ENCODE results near the gene GEMIN5.

Gene GEMIN5

GRCh38 chr5:154841273-154841661 is 96.7 kb downstream of the GEMIN5 start:
- Histone ChIP-seq H3K9me3 (ENCODE audit: insufficient read depth, low read length, severe bottlenecking) (no peaks in the 10 kb centered on the region), H3K4me1 (ENCODE audit: insufficient read depth, low read length) (no peaks in the 10 kb centered on the region), H3K27me3 (ENCODE audit: insufficient read depth, low read length, poor library complexity) (no peaks in the 10 kb centered on the region), H3K79me2 (ENCODE audit: insufficient read depth, low read length) (no peaks in the 10 kb centered on the region), H3K27ac (ENCODE audit: low read length) (no peak overlapping the region; the same call in 1 of the 2 replicates), H3K4me2 (ENCODE audit: insufficient read depth, low read length) (no peak overlapping the region), H2AFZ (ENCODE audit: low read depth, low read length) (no peak overlapping the region), H3K4me3 (ENCODE audit: low read depth in 1 of 2, low read length in 2 of 2) (no peak overlapping the region), H3K9ac (ENCODE audit: low read depth, low read length) (no peak overlapping the region), H3K36me3 (ENCODE audit: insufficient read depth, low read length) (no peaks in the 10 kb centered on the region), H4K20me1 (ENCODE audit: insufficient read depth, low read length) (no peaks in the 10 kb centered on the region)
- TF ChIP-seq EZH2 (IDR thresholded peaks at IDR 0.05; ENCODE audit: borderline replicate concordance, low read depth, low read length, severe bottlenecking) (no peak), CTCF (IDR thresholded peaks at IDR 0.05; ENCODE audit: borderline replicate concordance, extremely low read depth, low read length, poor library complexity, severe bottlenecking) (no peak)
- DNase-seq: no peak
- ATAC-seq (ENCODE audit: insufficient read depth, low read depth): no peak

- H3K27me3 ChIP-seq (ENCODE audit: insufficient read depth, low read length, poor library complexity): no peaks in the 10 kb centered on the region
- no peaks in the 10 kb centered on the region for H3K4me1 ChIP-seq (ENCODE audit: insufficient read depth, low read length)
- TF ChIP-seq EZH2 (IDR thresholded peaks at IDR 0.05; ENCODE audit: borderline replicate concordance, low read depth, low read length, severe bottlenecking) (no peak), CTCF (IDR thresholded peaks at IDR 0.05; ENCODE audit: borderline replicate concordance, extremely low read depth, low read length, poor library complexity, severe bottlenecking) (no peak)
- H3K36me3 ChIP-seq (ENCODE audit: insufficient read depth, low read length): no peaks in the 10 kb centered on the region
- no peak overlapping the region for H3K9ac ChIP-seq (ENCODE audit: low read depth, low read length)
- no peak overlapping the region; the same call in 1 of the 2 replicates for H3K27ac ChIP-seq (ENCODE audit: low read length)
- peak; percentile 33; the same call in 1 of the 3 replicates for ATAC-seq (ENCODE audit: insufficient read depth, low read depth)
- no peak overlapping the region for H3K4me3 ChIP-seq (ENCODE audit: low read depth in 1 of 2, low read length in 2 of 2)
- no peaks in the 10 kb centered on the region for H4K20me1 ChIP-seq (ENCODE audit: insufficient read depth, low read length)
- DNase-seq: no peak
- H2AFZ ChIP-seq (ENCODE audit: low read depth, low read length): no peak overlapping the region
- no peak overlapping the region for H3K4me2 ChIP-seq (ENCODE audit: insufficient read depth, low read length)
- no peaks in the 10 kb centered on the region for H3K9me3 ChIP-seq (ENCODE audit: insufficient read depth, low read length, severe bottlenecking)
- H3K79me2 ChIP-seq (ENCODE audit: insufficient read depth, low read length): no peaks in the 10 kb centered on the region
Measured at GRCh38 chr5:154840435-154841272, 97.4 kb downstream of the GEMIN5 start.

All from DND-41 (cell line).